ENCODE results near the gene PLEKHG7. TPM values are rescaled to one million over a fixed set of nuclear protein-coding genes. Genes with fewer than 3 reads are reported as not detected.

The PLEKHG7 gene
- total RNA-seq, 1 donor from 2014 or later: not detected

Other genes starting within 250 kb of the PLEKHG7 start
- 8.4 and 13.7 TPM in 2 replicates for gene EEA1, start 226.3 kb downstream of the PLEKHG7 start, total RNA-seq